Liver (tissue), 3 donors: ENCODE results near the gene MYO10.

Source experiments
- CTCF ChIP-seq: fragments of 150-350 bp; IDR thresholded peaks from 2 replicates; pipeline ENCODE4 v1.5.1; 2017; ENCODE audit warnings: improper control_type of control experiment, low read depth, low read length; ENCODE audit not compliant: missing input control
- EGR1 ChIP-seq, 2 donors: IDR thresholded peaks; 2 replicates each; pipeline ENCODE4 v1.6.1; 2016 to 2018; ENCODE audit warnings: antibody characterized with exemption in 2 of 2, low read depth in 2 of 2
- GABPA ChIP-seq, 2 donors: IDR thresholded peaks in 1 of 2; conservative IDR thresholded peaks in 1 of 2; 2 replicates each; pipeline ENCODE4 v1.6.1; 2016; ENCODE audit warnings: antibody characterized with exemption in 2 of 2, mild to moderate bottlenecking in 1 of 2, moderate library complexity in 1 of 2
- JUND ChIP-seq, 2 donors: IDR thresholded peaks; 2 replicates each; pipeline ENCODE4 v1.6.1; 2016; ENCODE audit warnings: antibody characterized with exemption in 2 of 2
- RXRA ChIP-seq, 2 donors: IDR thresholded peaks; 2 replicates each; pipeline ENCODE4 v1.6.1; 2017 to 2018; ENCODE audit warnings: antibody characterized with exemption in 2 of 2, mild to moderate bottlenecking in 1 of 2
- TF ChIP-seq, protein P1 (sequence below): IDR thresholded peaks from 2 replicates; pipeline ENCODE4 v1.6.1; 2016; ENCODE audit warnings: antibody characterized with exemption
- donor health status: healthy.
- donor health status: healthy.

DNA sequence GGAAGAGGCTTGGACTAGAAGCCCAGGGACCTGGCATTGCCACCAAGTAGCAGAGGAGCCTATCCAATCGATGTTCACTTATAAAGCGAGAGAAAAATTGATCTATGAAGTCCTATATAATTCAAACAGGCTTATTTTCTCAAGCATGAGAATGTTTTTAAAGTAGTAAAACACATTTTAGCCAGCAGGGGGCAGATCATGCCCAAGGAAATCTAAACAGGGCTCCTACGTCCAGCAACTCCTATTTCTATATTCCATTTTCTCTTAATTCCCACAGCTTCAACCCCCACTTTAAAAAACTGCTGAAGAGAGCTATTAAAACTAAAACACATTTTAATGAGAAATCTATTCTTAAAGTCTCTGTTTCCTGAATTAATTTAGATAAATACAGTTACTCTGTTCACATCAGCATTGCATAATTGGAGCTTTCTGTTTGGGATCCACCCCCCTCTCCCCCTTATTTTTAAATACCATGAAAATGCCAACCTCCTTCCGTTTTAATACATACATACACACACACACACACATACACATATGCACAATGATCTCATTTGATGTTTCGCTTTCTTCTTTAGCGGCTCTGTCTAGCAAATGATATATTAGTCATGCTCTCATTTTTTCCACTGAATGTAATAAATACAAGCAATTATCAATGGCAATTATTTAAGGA is 144.9 kb downstream of the MYO10 start:
- TF ChIP-seq EGR1 (IDR thresholded peaks at IDR 0.05; ENCODE audit: low read depth in 2 of 2) = no peak
- peak; percentile 63 for TF ChIP-seq CTCF
- TF ChIP-seq, protein P1, sequence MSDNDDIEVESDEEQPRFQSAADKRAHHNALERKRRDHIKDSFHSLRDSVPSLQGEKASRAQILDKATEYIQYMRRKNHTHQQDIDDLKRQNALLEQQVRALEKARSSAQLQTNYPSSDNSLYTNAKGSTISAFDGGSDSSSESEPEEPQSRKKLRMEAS = no peak
- no peak for TF ChIP-seq GABPA (IDR thresholded peaks at IDR 0.05 in 1 of 2, conservative IDR thresholded peaks at IDR 0.05 in 1 of 2)
- TF ChIP-seq JUND (IDR thresholded peaks at IDR 0.05) = no peak
- no peak for TF ChIP-seq RXRA (IDR thresholded peaks at IDR 0.05)
